LHCN-M2 (cell line): ENCODE results near the gene ZNF667. TPM values are rescaled to one million over a fixed set of nuclear protein-coding genes. Genes with fewer than 3 reads are reported as not detected.

Experiments used
- DNase-seq: peaks from one replicate; pipeline ENCODE4 v3.0.0-alpha.2; 2012; ENCODE audit warnings: low read depth
- polyA plus RNA-seq: library from polyadenylated mRNA; unstranded; fragments of >200 nt; gene quantifications from one replicate; pipeline ENCODE4 v1.2.1, GENCODE V29; 2012; ENCODE audit warnings: missing spikeins
- total RNA-seq: library from RNA; depleted of rRNA; stranded (reverse); fragments of >200 nt; gene quantifications from 2 replicates; pipeline ENCODE4 v1.2.3, GENCODE V29; 2014; rRNA removed

The ZNF667 gene
- 3.1 and 4.8 TPM in 2 replicates for total RNA-seq
- 1.2 TPM for polyA plus RNA-seq

DNA sequence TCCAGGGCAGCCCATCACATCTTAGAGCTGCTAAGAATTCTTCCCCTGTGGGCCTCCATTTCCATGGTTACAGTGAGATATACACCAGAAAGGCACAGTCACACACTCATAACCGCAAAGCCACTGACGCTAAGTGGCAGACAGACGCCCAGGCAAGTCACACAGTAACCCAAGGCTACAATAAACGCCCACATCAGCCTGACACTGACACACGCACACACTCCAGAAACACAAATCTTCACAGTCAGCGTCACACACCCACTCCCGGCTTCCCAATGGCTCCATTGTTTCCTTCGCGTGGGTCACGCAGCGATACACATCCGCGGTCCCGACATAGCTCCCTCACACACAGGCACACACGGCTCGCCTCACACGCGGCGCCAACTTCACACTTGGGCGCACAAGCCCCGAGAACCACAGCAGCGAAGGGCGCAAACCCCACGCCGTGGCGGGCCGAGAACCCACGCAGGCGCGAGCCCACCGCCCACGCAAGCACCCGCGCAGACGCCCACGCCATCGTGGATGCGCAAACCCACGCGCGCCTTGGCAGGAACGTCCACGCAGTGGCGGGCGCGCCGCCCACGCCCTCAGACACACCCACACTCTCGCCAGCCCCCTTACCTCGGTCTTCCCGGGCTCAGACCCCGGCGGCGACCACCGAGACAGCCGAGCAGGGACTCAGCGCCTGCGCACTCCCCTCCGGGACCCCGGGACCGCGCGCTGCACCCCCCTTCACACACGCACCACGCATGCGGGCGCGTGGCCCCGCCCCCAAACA is at the start of gene ZNF667:
TSS of gene ZNF667 (minus strand) at position 695 of the 778 bp plus-strand sequence. CDS start 14,975 bp downstream, outside the sequence.
- DNase-seq: peak; percentile 48

DNA sequence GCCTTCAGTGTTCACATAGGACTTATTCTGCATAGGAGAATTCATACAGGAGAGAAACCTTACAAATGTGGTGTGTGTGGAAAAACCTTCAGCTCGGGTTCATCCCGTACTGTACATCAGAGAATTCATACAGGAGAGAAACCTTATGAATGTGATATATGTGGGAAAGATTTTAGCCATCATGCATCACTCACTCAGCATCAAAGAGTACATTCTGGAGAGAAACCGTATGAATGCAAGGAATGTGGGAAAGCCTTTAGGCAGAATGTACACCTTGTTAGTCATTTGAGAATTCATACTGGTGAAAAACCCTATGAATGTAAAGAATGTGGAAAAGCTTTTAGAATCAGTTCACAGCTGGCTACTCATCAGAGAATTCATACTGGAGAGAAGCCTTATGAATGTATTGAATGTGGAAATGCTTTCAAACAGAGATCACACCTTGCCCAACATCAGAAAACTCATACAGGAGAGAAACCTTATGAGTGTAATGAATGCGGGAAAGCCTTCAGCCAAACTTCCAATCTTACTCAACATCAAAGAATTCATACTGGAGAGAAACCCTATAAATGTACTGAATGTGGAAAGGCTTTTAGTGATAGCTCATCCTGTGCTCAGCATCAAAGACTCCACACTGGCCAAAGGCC is 48.2 kb upstream of the ZNF667 start:
- DNase-seq: no peak

DNA sequence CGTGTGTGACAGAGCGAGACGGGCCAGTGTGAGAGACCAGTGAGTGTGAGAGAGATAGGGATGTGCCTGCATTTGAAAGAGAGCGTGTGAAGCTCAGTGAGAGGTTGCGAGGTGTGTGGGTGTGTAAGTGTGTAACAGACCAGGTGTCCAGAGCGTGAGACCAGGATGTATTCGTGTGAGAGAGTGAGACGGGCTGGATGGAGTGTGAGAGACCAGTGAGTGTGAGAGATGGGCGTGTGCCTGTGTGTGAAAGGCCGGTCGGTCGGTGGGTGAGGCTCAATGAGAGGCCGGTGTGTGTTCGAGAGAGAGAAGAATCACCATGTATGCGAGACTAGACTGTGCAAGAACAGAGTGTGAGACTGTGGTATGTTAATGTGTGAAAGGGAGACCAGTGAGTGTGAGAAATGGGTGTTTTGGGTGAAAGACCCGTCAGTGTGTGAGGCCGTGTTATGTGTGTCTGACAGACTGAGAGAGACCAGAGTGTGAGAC is 31.2 kb upstream of the ZNF667 start:
- DNase-seq: no peak

GRCh38 chr19:56507446-56508289 is 30.5 kb upstream of the ZNF667 start, which contains the start of gene ZNF471:
ZNF471 (plus strand) TSS chr19:56507855; CDS start chr19:56511572, 3,717 bp downstream.
- DNase-seq: peak; percentile 76

DNA sequence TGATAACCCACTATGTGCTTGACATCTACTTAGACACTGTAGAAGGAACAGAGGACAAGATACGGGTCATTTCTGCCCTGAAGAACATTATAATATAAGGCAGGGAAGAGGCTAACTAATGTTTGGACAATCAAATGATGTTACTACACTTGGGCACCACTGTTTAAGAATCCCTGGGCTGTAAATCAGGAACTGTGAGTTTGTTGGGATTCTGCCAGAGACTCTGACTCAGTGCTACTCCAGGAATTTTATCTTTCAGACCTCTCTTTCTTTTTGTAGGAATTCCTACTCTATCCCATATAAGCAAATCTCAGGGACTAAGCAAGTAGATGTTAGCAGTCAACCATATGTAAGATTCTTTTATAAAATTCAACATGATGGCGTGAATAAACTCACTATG is 27.4 kb upstream of the ZNF667 start:
- peak; percentile 10 for DNase-seq

DNA sequence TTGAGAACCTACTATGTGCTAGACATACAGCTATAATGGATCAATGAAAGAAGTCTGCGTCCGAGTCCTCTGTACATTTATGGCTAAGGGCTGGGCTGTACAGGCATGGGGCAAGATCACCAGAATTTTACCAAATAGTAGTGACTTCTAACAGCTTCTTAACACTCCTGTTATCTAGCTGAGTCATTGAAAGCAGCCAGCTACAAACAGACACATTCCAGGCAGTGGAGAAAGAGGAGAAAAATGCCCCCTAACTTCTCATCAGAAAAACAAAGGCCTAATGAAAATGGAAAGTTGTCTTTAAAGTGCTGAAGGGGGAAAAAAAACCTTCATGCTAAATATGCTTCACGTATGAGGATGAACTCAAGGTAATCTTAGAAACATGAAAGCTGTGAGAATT is 14.3 kb upstream of the ZNF667 start:
- no peak for DNase-seq

DNA sequence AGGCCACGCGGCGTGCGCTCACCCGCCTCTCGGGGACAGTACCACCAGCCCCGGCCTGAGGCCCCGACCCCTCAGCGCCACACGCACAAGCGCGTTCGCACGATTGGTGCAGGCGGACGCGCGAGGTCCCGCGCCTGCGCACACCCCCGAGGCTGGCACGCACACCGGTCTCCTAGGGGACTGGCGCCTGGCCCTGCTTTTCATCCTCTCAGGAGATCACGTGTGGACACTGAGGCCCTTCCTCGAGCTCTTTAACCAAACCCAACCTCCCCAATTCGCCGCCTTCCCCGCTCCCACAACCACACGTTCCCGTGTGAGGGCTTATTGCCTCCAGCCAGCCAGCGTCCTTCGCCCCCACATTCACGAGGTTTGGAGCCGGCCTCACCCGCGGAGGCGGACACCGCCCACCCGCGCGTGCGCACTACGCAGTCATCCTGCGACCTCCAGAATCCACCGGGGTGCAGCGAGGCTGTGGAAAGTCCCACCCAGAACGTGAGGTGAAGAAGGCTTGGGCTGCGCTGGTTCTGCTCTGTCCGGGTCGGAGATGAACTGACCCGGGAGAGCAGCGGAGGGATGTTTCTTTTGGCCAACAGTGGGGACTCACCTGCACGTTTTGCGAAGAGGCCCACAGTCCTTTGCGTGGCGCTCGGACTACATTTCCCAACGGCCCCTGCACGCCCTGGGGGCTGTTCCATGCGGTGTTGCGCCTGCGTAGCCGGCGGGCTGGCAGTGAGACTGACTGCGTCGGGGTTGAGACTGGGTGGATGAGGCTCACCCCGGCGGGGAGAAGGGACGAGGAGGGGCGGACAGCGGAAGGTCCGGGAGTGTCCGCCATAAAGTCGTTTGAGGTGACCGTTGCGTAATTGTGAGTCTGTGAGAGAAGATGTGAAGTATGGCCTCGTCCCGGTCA is 539 bp upstream of the ZNF667 start:
- DNase-seq: peak; percentile 80

- no peak for DNase-seq
Observed at GRCh38 chr19:56476093-56476492, 1.1 kb downstream of the ZNF667 start.

GRCh38 chr19:56474308-56474707 is 2.8 kb downstream of the ZNF667 start:
- DNase-seq: no peak

DNA sequence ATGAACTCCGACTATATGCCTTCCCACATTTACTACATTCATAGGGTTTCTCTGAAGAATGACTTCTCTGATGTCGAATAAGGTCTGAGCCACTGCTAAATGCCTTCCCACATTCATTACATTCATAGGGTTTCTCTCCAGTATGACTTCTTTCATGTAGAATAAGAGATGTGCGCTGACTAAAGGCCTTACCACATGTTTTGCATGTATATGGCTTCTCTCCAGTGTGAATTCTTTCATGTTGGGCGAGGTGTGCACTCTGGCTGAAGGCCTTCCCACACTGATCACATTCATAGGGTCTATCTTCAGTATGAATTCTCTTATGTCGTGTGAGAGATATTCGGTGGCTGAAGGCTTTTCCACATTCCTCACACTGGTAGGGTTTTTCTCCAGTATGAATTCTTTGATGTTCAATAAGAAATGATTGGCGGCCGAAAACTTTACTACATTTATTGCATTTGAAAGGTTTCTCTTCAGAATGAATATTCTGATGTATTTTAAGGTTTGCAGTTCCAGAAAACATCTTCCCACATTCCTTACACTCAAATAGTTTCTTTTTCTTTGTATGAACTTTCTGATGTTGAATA is 35.8 kb downstream of the ZNF667 start:
- no peak for DNase-seq

DNA sequence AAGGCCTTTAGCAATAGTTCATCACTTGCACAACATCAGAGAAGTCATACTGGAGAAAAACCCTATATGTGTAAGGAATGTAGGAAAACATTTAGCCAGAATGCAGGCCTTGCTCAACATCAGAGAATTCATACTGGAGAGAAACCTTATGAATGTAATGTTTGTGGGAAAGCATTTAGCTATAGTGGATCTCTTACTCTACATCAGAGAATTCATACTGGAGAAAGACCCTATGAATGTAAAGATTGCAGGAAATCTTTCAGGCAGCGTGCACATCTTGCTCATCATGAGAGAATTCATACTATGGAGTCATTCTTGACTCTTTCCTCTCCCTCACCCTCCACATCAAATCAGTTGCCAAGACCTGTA is 53.2 kb downstream of the ZNF667 start:
- DNase-seq: peak; percentile 3

DNA sequence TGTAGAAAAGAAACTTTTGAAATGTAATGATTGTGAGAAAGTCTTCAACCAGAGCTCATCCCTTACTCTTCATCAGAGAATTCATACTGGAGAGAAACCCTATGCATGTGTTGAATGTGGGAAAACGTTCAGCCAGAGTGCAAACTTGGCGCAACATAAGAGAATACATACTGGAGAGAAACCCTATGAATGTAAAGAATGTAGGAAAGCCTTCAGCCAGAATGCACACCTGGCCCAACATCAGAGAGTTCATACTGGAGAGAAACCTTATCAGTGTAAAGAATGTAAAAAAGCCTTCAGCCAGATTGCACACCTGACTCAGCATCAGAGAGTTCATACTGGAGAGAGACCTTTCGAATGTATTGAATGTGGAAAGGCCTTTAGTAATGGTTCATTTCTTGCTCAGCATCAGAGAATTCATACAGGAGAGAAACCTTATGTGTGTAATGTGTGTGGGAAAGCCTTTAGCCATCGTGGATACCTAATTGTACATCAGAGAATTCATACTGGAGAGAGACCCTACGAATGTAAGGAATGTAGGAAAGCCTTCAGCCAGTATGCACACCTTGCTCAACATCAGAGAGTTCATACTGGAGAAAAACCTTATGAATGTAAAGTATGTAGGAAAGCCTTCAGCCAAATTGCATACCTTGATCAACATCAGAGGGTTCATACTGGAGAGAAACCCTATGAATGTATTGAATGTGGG is 53.7 kb downstream of the ZNF667 start:
- DNase-seq: peak; percentile 12

DNA sequence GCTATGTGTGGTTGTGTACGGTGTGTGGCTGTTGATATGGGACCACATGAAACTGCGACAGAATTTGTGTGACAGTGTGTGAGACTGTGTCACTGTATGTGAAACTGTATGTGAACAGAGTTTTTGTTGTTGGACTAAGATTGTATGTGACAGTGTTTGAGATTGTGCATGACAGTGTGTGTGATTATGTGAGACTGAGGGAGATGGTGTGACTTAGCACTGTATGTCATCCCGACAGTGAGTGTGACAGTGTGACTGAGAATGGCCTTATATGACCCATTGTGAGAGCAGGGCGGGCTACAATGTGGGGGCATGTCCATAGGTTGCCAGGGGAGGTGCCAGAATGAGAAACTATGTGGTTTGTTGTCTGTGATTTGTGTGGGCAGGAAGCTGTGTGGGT is 72.1 kb downstream of the ZNF667 start:
- DNase-seq: no peak

DNA sequence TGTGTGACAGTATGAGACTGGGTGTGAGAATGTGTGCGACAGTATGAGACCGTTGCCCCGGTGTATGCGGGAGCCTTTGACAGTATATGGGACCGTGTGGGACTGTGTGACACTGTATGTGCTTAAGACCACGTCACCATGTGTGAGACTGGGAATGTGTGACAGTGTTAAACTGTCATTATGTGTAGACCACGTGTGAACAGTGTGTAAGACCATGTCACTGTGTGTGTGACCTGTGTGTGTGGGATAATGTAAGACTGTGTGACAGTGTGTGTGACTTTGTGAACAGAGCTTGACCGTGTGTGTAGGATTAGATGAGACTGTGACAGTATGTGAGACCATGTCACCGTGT is 72.5 kb downstream of the ZNF667 start:
- DNase-seq: no peak

DNA sequence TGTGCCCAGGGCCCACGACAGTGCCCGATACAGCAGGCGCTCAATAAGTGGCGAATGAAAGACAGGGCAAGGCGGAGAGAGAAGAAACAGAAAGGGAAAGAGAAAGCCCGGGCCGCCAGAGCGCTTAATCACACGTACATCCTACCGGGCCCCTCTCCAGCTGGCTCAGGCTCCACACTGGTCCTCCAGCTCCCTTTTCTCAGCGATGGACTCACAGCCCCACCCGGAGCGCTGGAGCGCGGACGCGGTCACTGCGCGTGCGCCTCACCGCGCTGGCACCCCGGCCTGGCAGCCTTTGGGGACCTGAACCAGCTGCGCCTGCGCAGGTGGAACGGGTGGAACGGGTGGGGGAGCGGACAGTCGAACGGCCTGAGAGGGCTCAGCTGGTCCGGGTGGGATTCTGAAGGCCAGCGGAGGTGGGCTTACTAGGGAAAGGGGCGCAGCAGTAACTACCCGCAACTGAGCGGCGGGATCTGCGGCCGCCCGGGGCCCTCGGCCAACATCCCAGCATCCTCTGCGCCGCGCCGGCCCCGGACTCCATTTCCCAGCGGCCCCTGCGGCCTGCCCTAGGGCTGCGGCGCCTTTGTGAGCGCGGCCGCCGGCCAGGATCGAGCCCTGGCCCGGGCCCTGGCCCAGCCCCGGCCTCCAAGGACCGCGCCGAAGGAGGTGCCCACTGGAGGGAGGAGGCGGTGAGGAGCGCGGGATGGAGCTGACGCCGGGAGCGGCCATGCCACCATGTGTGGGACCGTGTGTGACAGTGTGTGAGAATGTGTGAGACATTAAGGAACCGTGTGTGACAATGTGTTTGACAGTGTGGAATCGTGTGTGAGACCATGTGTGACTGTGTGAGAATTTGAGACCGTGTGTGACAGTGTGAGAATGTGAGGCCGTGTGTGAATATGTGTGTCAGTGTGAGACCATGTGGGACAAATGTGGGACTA is 73.1 kb downstream of the ZNF667 start, which contains the start of gene ZNF583:
TSS of gene ZNF583 (plus strand) at position 569 of the 941 bp plus-strand sequence. CDS start 2,783 bp downstream, outside the sequence.
- peak; percentile 92 for DNase-seq

DNA sequence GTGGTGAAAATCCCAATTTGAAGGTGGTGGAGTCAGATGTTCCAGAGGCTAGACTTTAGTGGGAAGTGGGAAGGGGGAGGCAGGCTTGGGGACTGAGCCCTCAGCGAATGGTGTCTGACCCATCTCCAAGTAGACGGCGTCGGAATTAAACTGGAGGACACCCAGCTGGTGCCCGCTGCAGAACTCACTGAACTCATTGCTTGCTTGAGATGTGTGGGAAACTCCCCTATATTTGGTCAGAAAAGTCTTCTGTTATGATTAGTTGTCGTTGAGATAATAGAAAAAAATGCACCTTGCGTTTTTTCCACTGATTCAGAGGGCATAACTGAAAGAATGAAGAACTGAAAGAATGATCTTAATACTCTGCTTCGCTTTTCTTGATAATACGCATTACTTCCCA is 73.9 kb downstream of the ZNF667 start:
- DNase-seq: no peak

GRCh38 chr19:56400485-56400884 is 76.7 kb downstream of the ZNF667 start:
- no peak for DNase-seq

- DNase-seq: no peak
Observed at GRCh38 chr19:56398809-56399208, 78.3 kb downstream of the ZNF667 start.
